Stimulated activated CD4-positive, alpha-beta T cell treated with anti-CD3 and anti-CD28 coated beads, Interleukin-2, amount 100 ng/mL, for 4 hours (primary cell): Measurements from ENCODE around the gene LYPD6B.

Experiments
- DNase-seq: peaks from one replicate; pipeline ENCODE4 v3.0.0-alpha.2; 2020; ENCODE audit warnings: low read depth

Gene LYPD6B

GRCh38 chr2:149041482-149041881 is 3.0 kb downstream of the LYPD6B start:
- DNase-seq: no peak

GRCh38 chr2:149042881-149043280 is 4.4 kb downstream of the LYPD6B start:
- DNase-seq: no peak

- no peak for DNase-seq
These were observed 6.0 kb downstream of the LYPD6B start for GRCh38 chr2:149044500-149044899.

- no peak for DNase-seq
These were observed 8.6 kb downstream of the LYPD6B start for GRCh38 chr2:149047118-149047517.

GRCh38 chr2:149049142-149049541 is 10.6 kb downstream of the LYPD6B start:
- DNase-seq: no peak

- no peak for DNase-seq
These were observed 11.7 kb downstream of the LYPD6B start for GRCh38 chr2:149050188-149050587.

- DNase-seq: no peak
These were observed 17.3 kb downstream of the LYPD6B start for GRCh38 chr2:149055751-149056150.

GRCh38 chr2:149056541-149057255 is 18.2 kb downstream of the LYPD6B start:
- DNase-seq: no peak

GRCh38 chr2:149057401-149057800 is 18.9 kb downstream of the LYPD6B start:
- DNase-seq: no peak

- no peak for DNase-seq
These were observed 20.4 kb downstream of the LYPD6B start for GRCh38 chr2:149058936-149059335.

GRCh38 chr2:149059822-149060221 is 21.3 kb downstream of the LYPD6B start:
- no peak for DNase-seq

GRCh38 chr2:149061133-149061745 is 22.7 kb downstream of the LYPD6B start:
- no peak for DNase-seq

- no peak for DNase-seq
These were observed 24.0 kb downstream of the LYPD6B start for GRCh38 chr2:149062531-149062930.

GRCh38 chr2:149063177-149063576 is 24.7 kb downstream of the LYPD6B start:
- DNase-seq: no peak

- no peak for DNase-seq
These were observed 25.9 kb downstream of the LYPD6B start for GRCh38 chr2:149064365-149064841.

- no peak for DNase-seq
These were observed 26.5 kb downstream of the LYPD6B start for GRCh38 chr2:149064856-149065630.

GRCh38 chr2:149068225-149068995 is 29.9 kb downstream of the LYPD6B start:
- no peak for DNase-seq

- no peak for DNase-seq
These were observed 30.7 kb downstream of the LYPD6B start for GRCh38 chr2:149068996-149069888.

GRCh38 chr2:149070681-149071320 is 32.3 kb downstream of the LYPD6B start:
- DNase-seq: no peak

- DNase-seq: no peak
These were observed 36.6 kb downstream of the LYPD6B start for GRCh38 chr2:149075105-149075504.

GRCh38 chr2:149075853-149076252 is 37.4 kb downstream of the LYPD6B start:
- DNase-seq: no peak
